H54 (cell line): ENCODE measurements around the gene BABAM1.

Experiments
- DNase-seq: peaks from one replicate; pipeline ENCODE4 v3.0.0; 2011; ENCODE audit warnings: low spot score, mixed read lengths; ENCODE audit not compliant: insufficient read length
- FAIRE-seq: peaks from 3 replicates; lab custom pipeline; 2011; peaks lifted over from hg19 to GRCh38; lab: Jason Lieb, UNC
- POLR2A ChIP-seq: IDR thresholded peaks from 2 replicates; pipeline ENCODE4 v1.6.1; 2011; ENCODE audit warnings: low read depth, mild to moderate bottlenecking, low read length

The BABAM1 gene

GRCh38 chr19:17323300-17323963 is 56.2 kb downstream of the BABAM1 start:
- TF ChIP-seq POLR2A: no peak
- FAIRE-seq (no peak), DNase-seq (no peak)

DNA sequence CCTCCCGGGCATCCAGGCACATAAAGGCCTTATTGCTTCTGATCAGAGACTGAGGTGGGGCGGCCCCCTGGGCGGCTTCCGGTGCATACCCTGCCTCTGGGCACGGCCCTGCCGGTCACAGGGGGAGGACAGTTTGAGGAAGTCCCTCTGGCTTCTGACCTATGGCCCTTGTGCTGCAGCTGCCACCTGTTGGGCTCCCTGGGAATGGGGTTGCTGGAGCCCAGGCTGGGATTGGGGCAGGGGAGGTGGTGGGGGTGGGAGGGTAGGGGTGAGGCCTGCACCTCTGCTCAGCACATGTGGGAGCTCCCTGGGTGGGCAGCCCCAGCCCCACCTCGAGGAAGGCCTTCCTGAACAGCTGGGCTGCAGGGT is 56.7 kb downstream of the BABAM1 start:
- TF ChIP-seq POLR2A: no peak
- DNase-seq: no peak
- FAIRE-seq: no peak

DNA sequence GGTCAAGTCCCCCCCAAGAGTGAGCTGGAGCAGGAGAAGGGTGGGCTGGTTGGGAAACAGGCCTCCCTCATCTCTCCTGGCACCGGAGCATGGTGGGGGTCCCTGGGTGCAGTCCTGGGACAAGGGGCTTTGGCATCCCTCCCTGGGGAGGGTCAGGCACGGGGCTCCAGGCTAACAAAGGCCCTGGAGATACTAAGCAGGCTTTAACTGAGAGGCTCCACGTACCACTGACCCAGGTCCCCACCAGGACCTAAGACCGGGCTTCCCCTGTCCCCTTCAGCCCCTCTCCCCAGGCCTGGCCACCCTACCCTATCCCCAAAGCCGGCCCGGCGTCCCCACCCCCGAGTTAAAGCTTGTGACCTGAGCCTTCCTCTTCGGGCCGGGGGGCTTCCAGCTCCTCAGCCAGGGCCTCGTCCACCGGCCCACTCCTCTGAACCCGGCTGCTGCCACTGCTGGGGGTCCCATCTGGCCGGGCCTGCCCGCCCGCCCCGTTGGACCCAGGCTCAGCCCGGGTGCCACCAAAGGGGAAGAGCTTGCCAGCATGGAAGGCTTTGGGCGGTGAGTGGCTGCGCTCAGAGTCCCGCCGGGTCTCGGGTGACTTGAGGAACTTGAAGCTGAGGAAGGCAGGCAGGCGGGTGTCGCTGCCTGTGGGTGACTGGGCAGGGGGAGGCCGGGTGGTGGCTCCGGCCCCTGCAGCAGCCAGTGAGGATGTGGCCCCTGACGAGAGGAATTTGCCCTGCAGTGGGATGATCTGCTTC is 57.3 kb downstream of the BABAM1 start:
- FAIRE-seq (no peak), DNase-seq (no peak)
- TF ChIP-seq POLR2A: no peak

DNA sequence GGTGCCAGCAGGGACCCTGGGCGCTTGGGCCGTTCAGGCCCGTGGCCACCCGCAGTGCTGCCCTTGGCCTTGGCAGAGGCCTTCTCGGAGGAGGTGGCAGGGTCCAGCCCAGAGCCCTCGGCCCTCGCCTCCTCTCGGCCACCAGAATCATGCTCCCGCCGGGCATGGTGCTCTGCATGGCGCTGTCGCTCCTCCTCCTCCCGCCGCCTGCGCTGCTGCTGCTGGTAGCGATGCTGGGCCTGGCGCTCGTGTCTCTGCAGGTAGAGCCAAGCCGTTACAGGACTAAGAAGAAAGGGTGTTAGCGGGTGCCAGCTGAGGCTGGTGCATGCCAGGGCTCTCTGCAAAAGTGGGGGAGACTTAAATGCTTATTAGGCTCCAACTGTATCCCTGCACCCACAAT is 57.9 kb downstream of the BABAM1 start:
- DNase-seq (no peak), FAIRE-seq (no peak)
- TF ChIP-seq POLR2A: no peak

DNA sequence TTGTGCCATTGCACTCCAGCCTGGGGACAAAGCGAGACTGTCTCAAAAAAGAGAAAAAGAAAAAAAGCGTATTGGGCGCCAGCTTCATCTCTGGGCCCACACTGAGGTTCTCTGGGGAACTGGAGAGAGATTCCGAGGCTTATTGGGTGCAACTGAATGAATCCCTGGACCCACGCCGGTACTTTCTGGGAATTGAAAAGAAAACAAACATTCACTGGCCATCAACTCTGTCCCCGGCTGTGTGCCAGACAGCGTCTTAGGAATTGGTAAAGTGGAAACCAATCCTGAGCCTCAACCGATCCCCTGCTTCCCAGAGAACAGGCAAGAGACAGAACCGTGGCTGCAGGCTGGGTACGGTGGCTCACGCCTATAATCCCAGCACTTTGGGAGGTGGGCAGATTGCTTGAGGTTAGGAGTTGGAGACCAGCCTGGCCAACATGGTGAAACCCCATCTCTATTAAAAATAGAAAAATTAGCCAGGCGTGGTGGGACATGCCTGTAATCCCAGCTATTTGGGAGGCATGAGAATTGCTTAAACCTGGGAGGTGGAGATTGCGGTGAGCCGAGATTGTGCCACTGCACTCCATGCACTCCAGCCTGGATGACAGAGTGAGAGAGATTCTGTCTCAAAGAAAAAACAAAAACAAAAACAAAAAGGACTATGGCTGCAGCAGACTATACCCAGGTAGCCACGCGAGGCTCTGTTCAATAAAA is 58.8 kb downstream of the BABAM1 start:
- no peak for DNase-seq
- no peak for TF ChIP-seq POLR2A
- no peak for FAIRE-seq

GRCh38 chr19:17326595-17326966 is 59.3 kb downstream of the BABAM1 start:
- no peak for TF ChIP-seq POLR2A
- DNase-seq (no peak), FAIRE-seq (no peak)

GRCh38 chr19:17327068-17327653 is 59.9 kb downstream of the BABAM1 start:
- no peak for DNase-seq
- FAIRE-seq: no peak
- no peak for TF ChIP-seq POLR2A

- no peak for DNase-seq
- FAIRE-seq: no peak
These were observed 60.6 kb downstream of the BABAM1 start for GRCh38 chr19:17327654-17328516.

More at GRCh38 chr19:17327654-17328516, 60.6 kb downstream of the BABAM1 start:
- no peak for TF ChIP-seq POLR2A
